PC-9 (cell line): Measurements from ENCODE around the gene AVL9.

Experiments
- EZH2 ChIP-seq: fragments of 200-600 bp; sonication (generic); IDR thresholded peaks from 2 replicates; pipeline ENCODE4 v1.8.0; 2017; ENCODE audit warnings: antibody characterized with exemption, low read depth
- TF ChIP-seq, protein P1 (sequence below): fragments of 200-600 bp; sonication (generic); conservative IDR thresholded peaks from 2 replicates; pipeline ENCODE4 v1.6.1; 2017; ENCODE audit warnings: mixed run types, antibody characterized with exemption, mild to moderate bottlenecking, moderate library complexity

DNA sequence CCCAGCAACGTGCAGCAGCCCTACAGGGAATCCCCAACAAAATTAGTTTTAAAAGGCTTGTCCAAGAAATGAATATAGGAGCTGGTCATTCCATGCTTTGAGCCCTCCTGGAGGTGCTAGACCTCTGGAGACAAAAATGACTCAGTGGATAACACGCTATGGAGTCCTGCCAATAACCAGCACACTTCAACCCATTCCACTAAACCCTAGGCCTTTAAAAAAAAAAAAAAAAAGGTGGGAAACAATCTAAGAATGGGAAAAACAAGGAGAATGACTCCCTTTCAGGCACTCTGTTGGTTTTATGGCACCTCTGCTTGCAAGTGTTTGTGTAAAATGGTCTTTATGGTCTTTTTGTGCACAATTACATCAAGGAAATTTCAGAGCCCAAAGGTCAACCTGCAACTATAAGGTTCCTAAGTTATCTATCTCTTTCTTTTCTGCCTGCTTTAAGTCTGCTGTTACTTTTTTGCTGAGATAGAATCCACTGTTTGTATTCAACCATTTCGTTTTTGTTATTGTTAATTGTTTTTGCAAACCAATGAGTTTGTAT is 21.3 kb downstream of the AVL9 start:
- TF ChIP-seq, protein P1, sequence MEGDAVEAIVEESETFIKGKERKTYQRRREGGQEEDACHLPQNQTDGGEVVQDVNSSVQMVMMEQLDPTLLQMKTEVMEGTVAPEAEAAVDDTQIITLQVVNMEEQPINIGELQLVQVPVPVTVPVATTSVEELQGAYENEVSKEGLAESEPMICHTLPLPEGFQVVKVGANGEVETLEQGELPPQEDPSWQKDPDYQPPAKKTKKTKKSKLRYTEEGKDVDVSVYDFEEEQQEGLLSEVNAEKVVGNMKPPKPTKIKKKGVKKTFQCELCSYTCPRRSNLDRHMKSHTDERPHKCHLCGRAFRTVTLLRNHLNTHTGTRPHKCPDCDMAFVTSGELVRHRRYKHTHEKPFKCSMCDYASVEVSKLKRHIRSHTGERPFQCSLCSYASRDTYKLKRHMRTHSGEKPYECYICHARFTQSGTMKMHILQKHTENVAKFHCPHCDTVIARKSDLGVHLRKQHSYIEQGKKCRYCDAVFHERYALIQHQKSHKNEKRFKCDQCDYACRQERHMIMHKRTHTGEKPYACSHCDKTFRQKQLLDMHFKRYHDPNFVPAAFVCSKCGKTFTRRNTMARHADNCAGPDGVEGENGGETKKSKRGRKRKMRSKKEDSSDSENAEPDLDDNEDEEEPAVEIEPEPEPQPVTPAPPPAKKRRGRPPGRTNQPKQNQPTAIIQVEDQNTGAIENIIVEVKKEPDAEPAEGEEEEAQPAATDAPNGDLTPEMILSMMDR: no peak
- no peak for TF ChIP-seq EZH2
